Smooth muscle cell of the brain vasculature (primary cell): ENCODE results near the gene VAMP5.
"Not testable (repeated sequence)": the region's sequence is repeated elsewhere in the genome, so short reads cannot be mapped to it uniquely, and the experiment has no call there.

Experiments used
- DNase-seq: peaks from one replicate; pipeline ENCODE4 v3.0.0-alpha.2; 2012; ENCODE audit warnings: low read depth, low spot score

The VAMP5 gene, protein sequence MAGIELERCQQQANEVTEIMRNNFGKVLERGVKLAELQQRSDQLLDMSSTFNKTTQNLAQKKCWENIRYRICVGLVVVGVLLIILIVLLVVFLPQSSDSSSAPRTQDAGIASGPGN

DNA sequence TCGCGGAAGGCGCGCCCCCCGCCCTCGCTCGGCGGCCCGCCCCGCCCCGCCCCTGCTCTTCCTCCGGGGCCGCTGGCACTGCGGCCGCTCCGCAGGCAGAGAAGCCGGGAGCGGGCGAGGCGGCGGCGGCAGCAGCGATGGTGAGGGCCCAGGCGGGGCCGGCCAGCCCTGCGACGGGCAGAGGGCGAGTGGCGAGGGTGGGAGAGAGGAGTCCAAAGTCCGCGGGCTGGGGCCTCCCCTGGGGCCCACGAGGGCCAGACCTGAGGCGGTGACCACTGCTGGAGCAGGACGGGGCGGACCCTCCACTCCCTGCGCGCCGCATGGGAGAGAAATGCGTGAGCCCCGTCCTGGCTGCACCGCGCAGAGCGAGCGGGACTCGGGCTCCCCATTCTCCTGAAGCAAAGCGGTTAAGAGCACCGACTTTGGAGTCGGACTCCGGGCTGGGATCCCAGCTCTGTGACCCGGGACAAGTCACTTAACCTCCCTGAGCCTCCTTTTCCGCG, at the start of gene VAMP5:
Gene VAMP5 (plus strand): TSS at position 78 of the 503 bp plus-strand sequence. CDS start 60 bp downstream, at position 138.
- no peak for DNase-seq

DNA sequence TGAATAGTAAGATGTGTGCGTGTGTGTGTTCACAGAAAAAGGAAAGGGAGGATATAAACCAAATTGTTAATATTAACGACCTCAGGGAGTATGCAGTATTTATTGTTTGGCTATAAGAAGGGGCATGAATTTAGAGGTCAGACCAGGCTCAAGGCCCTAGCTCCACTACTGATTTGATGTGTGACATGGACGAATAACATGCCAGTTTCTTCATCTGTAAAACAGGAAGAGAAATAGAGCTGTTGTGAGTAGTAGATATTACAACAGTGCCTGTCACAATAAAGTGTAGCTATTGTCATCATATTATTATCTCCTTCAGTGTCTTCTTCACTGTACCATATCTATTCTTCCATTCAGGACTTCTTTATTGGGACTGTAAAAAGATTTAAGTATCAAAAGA, 49.4 kb upstream of the VAMP5 start:
- DNase-seq = no peak

DNA sequence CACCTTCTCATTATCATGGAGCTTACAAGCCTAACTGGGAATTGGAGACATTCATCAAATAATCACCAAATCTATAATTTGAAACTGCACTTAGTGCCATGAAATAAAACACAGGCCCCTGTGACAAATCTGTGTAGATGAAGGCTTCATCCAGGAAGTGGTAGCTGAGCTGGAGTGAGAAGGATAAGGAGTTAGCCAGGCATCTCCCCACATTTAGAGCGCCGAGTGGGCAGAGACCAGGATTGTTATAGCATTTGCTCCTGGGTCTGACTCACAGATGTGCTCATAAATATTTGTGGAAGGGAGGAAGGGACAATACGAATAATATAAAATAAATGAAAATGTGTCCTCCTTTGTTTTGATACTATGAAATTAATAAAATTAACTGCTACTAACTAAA, 47.8 kb upstream of the VAMP5 start:
- no peak for DNase-seq

DNA sequence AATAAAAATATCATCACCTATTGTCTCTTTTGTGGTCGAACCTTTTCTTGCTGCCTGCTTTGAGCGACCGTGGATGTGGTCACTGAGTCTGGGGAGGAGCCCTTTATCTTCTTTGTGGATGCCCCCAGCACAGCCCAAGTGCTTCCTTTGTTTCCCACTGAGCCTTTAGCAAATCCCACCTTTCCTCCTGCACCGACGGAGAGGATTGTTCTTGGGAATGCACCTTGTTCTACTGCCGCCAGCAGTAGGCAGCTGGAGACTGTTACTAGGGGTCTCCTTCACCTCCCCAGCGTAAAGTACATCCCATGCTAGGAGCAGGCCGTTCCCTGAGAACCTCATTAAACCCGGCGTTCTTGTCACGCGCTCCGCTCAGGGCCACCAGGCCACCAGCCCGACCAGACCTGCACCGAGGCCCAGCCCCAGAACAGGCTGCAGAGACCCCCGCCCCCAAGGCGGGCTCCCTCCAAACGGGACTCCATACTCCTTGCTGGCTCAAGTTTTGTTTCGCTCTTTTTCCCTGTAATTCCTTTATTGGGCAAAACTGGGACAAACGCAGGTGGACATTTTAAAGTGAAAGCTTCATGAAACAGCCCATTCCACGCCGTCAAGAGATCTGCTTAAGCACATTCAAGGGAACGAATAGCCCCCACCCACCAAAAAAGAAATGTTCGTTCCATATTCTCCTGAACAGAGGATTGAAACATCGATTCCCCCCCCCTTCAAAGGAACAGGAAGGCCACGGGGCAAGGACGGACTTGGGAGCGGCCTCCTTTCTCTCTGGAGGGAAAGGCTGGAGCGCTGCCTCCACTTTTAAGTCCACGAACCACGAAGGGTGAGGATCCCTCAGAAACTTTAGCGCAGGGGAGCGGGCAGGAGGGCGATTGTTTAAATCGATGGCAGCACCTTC, 46.4 kb upstream of the VAMP5 start:
- no peak for DNase-seq

GRCh38 chr2:85538507-85539360, 45.5 kb upstream of the VAMP5 start, which contains the start of gene MAT2A:
MAT2A (plus strand) TSS chr2:85539168; CDS start chr2:85539288, 120 bp downstream.
- peak; percentile 85 for DNase-seq

DNA sequence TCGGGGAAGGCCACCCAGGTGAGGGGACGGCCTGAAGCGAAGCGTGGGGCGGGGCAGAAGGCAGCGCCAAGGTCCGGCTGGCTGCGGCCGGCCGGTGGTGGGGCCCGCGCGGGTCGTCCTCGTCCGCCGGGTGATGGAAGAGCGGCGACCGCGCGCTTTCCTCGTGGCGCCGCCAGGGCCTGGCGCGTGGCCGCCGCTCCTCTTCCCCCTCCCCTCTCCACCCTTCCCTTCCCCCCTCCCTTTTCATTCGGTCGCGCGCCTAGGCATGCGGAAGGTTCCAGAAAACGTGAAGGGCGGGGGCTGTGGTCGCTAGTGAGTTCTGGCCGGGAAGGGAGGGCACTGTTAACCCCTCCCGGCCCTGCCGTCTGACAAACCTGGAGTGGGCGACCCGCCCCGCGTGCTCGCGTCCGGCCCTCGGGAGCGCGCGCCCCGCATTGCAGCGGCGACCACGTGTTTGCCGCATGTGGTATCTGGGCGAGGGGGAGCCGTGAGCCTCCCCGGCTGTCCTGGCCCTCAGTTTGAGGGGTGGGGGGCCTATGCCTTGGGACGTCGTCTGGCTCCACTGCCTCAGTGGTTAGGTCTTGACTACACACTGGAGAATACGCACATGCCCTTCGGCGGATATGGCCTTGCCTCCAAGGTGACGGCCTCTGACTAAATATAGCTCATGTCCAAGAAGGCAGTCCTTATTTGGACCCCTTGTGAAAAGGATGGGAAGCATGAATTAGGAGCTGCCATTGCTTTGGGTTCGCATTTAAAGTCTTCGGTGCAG, 44.7 kb upstream of the VAMP5 start:
- DNase-seq = no peak

DNA sequence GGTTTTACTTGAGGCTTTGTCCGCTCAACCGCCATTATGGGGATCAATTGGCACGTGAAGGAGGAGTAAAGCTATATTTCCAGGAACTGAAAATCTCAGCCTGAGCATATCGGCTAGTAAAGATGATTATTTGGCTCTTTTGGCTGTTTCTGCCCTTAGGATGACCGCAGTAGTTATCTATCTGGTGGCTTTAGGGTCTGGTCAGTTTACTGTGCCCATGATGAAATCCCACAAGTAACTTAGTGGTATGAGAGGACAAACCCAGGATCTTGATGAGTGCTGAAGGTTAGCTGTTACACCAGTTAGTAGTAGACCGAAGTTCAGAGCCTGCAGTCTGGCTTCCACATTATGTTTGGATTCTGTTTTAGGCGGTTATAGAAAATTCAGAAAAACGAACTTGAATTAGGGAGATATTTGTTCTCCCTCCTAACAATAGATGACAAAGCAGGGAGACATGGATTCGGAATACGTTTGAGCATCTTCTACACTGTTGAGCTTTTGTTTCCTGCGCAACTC, 44.0 kb upstream of the VAMP5 start:
- no peak for DNase-seq

GRCh38 chr2:85541262-85541661, 43.0 kb upstream of the VAMP5 start:
- DNase-seq = no peak

- DNase-seq = no peak
Measured at GRCh38 chr2:85541753-85542457, 42.3 kb upstream of the VAMP5 start.

GRCh38 chr2:85542777-85543176, 41.5 kb upstream of the VAMP5 start:
- no peak for DNase-seq

DNA sequence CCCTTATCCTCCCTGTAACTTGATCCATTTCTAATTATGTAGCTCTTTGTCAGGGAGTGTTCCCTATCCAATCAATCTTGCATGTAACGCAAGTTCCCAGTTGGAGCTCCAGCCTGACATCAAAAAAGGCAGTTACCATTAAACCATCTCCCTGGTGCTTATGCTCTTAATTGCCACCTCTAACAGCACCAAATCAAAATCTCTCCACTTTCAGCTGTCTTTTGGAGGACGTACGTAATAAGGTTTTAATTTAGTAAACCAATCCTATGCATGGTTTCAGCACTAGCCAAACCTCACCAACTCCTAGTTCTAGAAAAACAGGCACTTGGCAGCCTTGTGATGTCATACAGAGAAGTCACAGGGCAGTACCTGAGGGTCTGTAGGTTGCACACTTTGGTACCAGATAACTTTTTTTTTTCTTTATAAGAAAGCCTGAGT, 40.0 kb upstream of the VAMP5 start:
- DNase-seq = not testable (repeated sequence)

GRCh38 chr2:85544915-85545779, 39.1 kb upstream of the VAMP5 start:
- DNase-seq = not testable (repeated sequence)

DNA sequence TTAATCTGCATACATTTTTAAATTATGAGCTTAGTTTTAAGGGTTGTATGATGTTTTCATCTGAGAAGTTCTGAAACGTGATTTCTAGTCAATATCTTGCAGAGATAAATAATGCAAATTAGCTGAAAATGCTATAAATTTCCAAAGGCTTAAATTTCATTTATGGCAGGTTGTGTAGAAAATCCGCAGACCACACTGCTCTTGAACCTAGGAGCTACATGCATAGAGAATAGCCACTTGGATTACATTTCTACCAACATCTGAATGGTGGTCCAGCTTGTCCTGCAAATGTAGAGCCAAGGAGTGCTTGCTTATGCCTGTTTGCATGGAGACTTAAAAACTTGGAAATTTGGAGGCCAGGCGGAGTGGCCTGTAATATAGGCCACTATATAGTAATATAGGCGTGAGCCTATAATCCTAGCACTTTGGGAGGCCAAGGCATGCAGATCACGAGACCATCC, 38.4 kb upstream of the VAMP5 start:
- no peak for DNase-seq

DNA sequence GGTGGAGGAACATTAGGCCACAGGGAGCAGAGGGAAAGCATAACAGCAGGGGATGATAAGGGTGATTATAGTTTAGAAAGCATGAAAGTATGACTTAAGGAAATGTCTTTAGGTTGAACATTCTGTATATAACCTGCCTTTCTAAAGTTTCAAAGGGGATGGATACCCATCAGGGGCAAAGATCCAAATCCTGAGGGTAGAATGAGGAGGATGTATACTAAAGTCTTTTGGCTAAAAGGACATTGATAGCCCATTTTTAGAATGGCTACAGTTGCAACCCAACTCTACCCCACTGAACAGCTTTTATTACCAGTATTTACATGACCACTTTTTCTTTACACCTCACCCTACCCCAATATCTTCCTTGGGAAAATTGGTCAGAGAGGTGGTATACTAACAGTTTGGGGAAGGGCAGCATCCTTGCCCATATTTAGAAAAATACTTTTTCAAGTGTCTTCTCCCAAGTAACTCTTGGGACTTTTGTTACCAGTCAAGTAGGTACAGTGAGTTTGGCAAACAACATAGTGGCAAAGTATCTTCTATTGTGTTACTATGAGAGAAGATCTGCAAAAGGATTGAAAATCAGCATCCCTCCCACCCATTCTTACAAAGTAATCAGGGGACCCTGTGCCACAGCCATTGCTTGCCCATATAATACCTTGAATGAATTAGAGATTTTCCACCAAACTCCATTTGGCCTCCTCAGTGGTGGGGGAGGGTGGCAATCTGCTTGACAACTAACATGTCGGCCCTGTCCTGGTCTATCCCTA, 37.0 kb upstream of the VAMP5 start:
- DNase-seq = no peak

DNA sequence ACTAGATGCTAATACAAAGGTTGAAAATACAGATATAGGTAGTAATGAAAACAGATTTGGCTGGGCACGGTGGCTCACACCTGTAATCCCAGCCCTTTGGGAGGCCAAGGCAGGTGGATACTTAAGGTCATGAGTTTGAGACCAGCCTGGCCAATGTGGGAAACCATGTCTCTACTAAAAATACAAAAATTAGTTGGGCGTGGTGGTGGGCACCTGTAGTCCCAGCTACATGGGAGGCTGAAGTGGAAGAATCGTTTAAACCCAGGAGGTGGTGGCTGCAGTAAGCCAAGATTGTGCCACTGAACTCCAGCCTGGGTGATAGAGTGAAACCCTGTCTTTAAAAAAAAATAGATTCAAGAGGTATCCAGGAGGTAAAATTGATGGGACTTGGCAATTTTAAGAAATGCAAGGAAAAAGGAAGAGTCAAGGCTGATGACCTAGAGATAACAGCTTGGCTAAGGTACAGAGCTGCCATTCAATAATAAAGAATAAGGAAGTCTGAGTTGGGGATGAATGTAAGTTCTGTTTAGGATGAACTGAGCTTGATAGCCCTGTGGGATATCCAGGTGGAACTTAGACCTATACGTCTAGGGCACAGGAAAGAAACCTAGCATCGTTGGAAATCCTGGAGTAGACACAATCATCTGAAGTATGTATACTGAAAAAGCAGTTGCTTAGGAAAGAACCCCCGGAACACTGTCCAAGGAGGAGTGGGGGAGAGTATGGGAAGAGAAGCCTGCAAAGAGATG, 36.2 kb upstream of the VAMP5 start:
- no peak for DNase-seq

GRCh38 chr2:85548608-85548900, 35.7 kb upstream of the VAMP5 start:
- DNase-seq = no peak

- no peak for DNase-seq
Measured at GRCh38 chr2:85549095-85549494, 35.1 kb upstream of the VAMP5 start.

GRCh38 chr2:85549826-85550225, 34.4 kb upstream of the VAMP5 start:
- DNase-seq = peak; percentile 50
